Endodermal cell (in vitro differentiated cells): ENCODE measurements around the gene RNF43. TPM values are rescaled to one million over a fixed set of nuclear protein-coding genes. Genes with fewer than 3 reads are reported as not detected.
A peak's percentile ranks its signal among the peaks of the same experiment; 100 is the strongest.

Experiments
- DNase-seq: peaks from one replicate; pipeline ENCODE4 v3.0.0-alpha.2; 2017
- H3K27ac ChIP-seq: 2 replicates; pipeline ENCODE4 v1.5.1; 2013; ENCODE audit warnings: mild to moderate bottlenecking, low read depth, low read length, moderate library complexity
- H3K27me3 ChIP-seq: 2 replicates; pipeline ENCODE4 v1.6.1; 2013; ENCODE audit warnings: mild to moderate bottlenecking, low read length, moderate library complexity; ENCODE audit not compliant: insufficient read depth, control insufficient read depth, poor library complexity, severe bottlenecking
- H3K36me3 ChIP-seq: 2 replicates; pipeline ENCODE4 v1.7.0; 2013; ENCODE audit warnings: mild to moderate bottlenecking, low read length, moderate library complexity; ENCODE audit not compliant: control insufficient read depth, insufficient read depth
- H3K4me1 ChIP-seq: one replicate; pipeline ENCODE4 v1.7.0; 2013; ENCODE audit warnings: low read length; ENCODE audit not compliant: control insufficient read depth, insufficient read depth
- H3K4me3 ChIP-seq: 2 replicates; pipeline ENCODE4 v1.5.1; 2013; ENCODE audit warnings: mild to moderate bottlenecking, low read length, moderate library complexity
- H3K9ac ChIP-seq: 2 replicates; pipeline ENCODE4 v1.6.1; 2013; ENCODE audit warnings: mild to moderate bottlenecking, low read length, moderate library complexity; ENCODE audit not compliant: poor library complexity, severe bottlenecking; ENCODE audit errors: extremely low read depth
- H3K9me3 ChIP-seq: 2 replicates; pipeline ENCODE4 v1.6.1; 2013; ENCODE audit warnings: mild to moderate bottlenecking, low read length, moderate library complexity; ENCODE audit not compliant: control insufficient read depth
- H3K27ac Mint-ChIP-seq: 2 replicates; pipeline ENCODE4 v1.8.0; 2020; ENCODE audit warnings: mixed read lengths
- H3K27me3 Mint-ChIP-seq: 2 replicates; pipeline ENCODE4 v1.8.0; 2021; ENCODE audit warnings: mild to moderate bottlenecking, mixed read lengths; ENCODE audit not compliant: insufficient read depth
- H3K36me3 Mint-ChIP-seq: 2 replicates; pipeline ENCODE4 v1.8.0; 2020; ENCODE audit warnings: low read depth, mixed read lengths
- H3K4me1 Mint-ChIP-seq: 2 replicates; pipeline ENCODE4 v1.8.0; 2020; ENCODE audit warnings: mixed read lengths
- H3K4me3 Mint-ChIP-seq: 2 replicates; pipeline ENCODE4 v1.8.0; 2020; ENCODE audit warnings: mild to moderate bottlenecking, moderate library complexity, mixed read lengths
- H3K9me3 Mint-ChIP-seq: 2 replicates; pipeline ENCODE4 v1.8.0; 2020; ENCODE audit warnings: mild to moderate bottlenecking, mixed read lengths
- WGBS, 2 experiments: methylation state at CpG; one replicate each; pipeline versions ENCODE4 v1.1.5 to v1.1.7; 2013; ENCODE audit warnings: missing lambda C conversion rate in 2 of 2, mixed read lengths in 1 of 2; ENCODE audit not compliant: insufficient coverage in 1 of 2, insufficient read length in 1 of 2; 5-methylcytosine and 5-hydroxymethylcytosine counted together
- total RNA-seq, 2 donors: library from RNA; stranded (reverse); fragmentation: NEBNext Ultra II Directional in 1 of 2; extraction: Animal tissue kit (Norgen Biotek cat#: 25700) in 1 of 2; gene quantifications; 2 replicates in 1 of 2; 3 replicates in 1 of 2; pipeline ENCODE4 v1.2.1, GENCODE V29; 2021
- TF ChIP-seq, protein P1 (sequence below): fragments of 200-600 bp; sonication (generic); conservative IDR thresholded peaks from 2 replicates; pipeline ENCODE4 v1.5.0; 2021; ENCODE audit warnings: antibody characterized with exemption, mild to moderate bottlenecking

The RNF43 gene
- total RNA-seq, 2 donors from 2014 or later = 3.2 to 4.1 TPM

GRCh38 chr17:58447039-58447975 is 30.0 kb upstream of the RNF43 start:
- Mint-ChIP-seq H3K36me3 (no peaks in the 10 kb centered on the region), H3K9me3 (no peaks in the 10 kb centered on the region), H3K4me3 (no peak overlapping the region), H3K27ac (no peak overlapping the region), H3K4me1 (no peaks in the 10 kb centered on the region), H3K27me3 (peaks cover 5% of the 10 kb centered on the region)
- WGBS, 2 experiments = 52 to 67% methylated on average over 4 to 9 of the region's 9 CpGs
- TF ChIP-seq, protein P1, sequence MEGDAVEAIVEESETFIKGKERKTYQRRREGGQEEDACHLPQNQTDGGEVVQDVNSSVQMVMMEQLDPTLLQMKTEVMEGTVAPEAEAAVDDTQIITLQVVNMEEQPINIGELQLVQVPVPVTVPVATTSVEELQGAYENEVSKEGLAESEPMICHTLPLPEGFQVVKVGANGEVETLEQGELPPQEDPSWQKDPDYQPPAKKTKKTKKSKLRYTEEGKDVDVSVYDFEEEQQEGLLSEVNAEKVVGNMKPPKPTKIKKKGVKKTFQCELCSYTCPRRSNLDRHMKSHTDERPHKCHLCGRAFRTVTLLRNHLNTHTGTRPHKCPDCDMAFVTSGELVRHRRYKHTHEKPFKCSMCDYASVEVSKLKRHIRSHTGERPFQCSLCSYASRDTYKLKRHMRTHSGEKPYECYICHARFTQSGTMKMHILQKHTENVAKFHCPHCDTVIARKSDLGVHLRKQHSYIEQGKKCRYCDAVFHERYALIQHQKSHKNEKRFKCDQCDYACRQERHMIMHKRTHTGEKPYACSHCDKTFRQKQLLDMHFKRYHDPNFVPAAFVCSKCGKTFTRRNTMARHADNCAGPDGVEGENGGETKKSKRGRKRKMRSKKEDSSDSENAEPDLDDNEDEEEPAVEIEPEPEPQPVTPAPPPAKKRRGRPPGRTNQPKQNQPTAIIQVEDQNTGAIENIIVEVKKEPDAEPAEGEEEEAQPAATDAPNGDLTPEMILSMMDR = peak; percentile 96
- no peak overlapping the region for H3K9ac ChIP-seq
- no peak overlapping the region for H3K4me3 ChIP-seq
- no peaks in the 10 kb centered on the region for H3K9me3 ChIP-seq
- H3K4me1 ChIP-seq = no peaks in the 10 kb centered on the region
- no peak overlapping the region for H3K27ac ChIP-seq
- H3K36me3 ChIP-seq = no peaks in the 10 kb centered on the region
- H3K27me3 ChIP-seq = no peaks in the 10 kb centered on the region
- DNase-seq = peak; percentile 97

GRCh38 chr17:58446086-58446485 is 28.8 kb upstream of the RNF43 start:
- Mint-ChIP-seq H3K27ac (no peak overlapping the region), H3K27me3 (peaks cover 2% of the 10 kb centered on the region), H3K36me3 (no peaks in the 10 kb centered on the region), H3K4me1 (no peaks in the 10 kb centered on the region), H3K4me3 (no peak overlapping the region), H3K9me3 (no peaks in the 10 kb centered on the region)
- no peak overlapping the region for H3K4me3 ChIP-seq
- H3K4me1 ChIP-seq = no peaks in the 10 kb centered on the region
- no peaks in the 10 kb centered on the region for H3K9me3 ChIP-seq
- H3K27me3 ChIP-seq = no peaks in the 10 kb centered on the region
- DNase-seq = no peak
- WGBS, 2 experiments = 67 to 81% methylated on average over 1 to 5 of the region's 6 CpGs
- no peaks in the 10 kb centered on the region for H3K36me3 ChIP-seq
- H3K27ac ChIP-seq = no peak overlapping the region
- H3K9ac ChIP-seq = no peak overlapping the region
- TF ChIP-seq, protein P1 = no peak

DNA sequence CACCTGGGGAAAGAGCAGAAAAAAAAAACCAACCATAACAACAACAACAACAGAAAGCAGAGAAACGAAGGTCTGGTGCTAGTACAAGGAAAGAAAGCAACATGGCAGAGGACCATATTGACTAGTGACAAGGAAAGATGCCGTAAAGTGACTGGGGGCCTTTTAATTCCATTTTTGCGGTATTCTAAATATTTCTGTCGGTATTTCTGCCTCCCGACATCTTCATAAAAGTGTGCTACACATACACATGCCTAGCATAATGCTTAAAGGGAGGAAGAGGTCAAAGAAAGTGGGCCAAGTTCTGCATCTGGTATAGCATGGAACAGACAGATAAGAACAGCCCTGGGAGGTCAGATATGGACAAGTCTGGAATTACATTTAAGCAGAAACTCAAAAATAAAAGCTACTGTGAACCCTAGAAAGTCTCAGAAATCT is 19.5 kb upstream of the RNF43 start:
- Mint-ChIP-seq H3K27ac (no peak overlapping the region), H3K4me3 (no peak overlapping the region), H3K27me3 (peaks cover 4% of the 10 kb centered on the region), H3K36me3 (no peaks in the 10 kb centered on the region), H3K4me1 (no peaks in the 10 kb centered on the region), H3K9me3 (no peaks in the 10 kb centered on the region)
- Histone ChIP-seq H3K9me3 (no peaks in the 10 kb centered on the region), H3K27me3 (peaks cover under 1% of the 10 kb centered on the region), H3K9ac (no peak overlapping the region), H3K4me1 (no peaks in the 10 kb centered on the region), H3K36me3 (no peaks in the 10 kb centered on the region), H3K27ac (no peak overlapping the region), H3K4me3 (no peak overlapping the region)
- WGBS, 2 experiments = 90 to 100% methylated on average over 1 to 5 of the region's 5 CpGs
- TF ChIP-seq, protein P1 = no peak
- DNase-seq = no peak
